Suppressor macrophage treated with lipopolysaccharide for 1 hour (primary cell): Measurements from ENCODE around the gene NKAIN4.
A peak's percentile ranks its signal among the peaks of the same experiment; 100 is the strongest.

Experiments used
- DNase-seq, 3 donors: peaks; one replicate each; pipeline ENCODE4 v3.0.0-alpha.2; 2020 to 2022

Gene NKAIN4

GRCh38 chr20:63273635-63274380 is 19.5 kb upstream of the NKAIN4 start:
- peak in 2 of 3 donors; percentile 4 to 33 for DNase-seq

- DNase-seq, result peak in 2 of 3 donors; percentile 21 to 24
Observed at GRCh38 chr20:63273059-63273579, 18.9 kb upstream of the NKAIN4 start.

GRCh38 chr20:63272105-63273058 is 18.1 kb upstream of the NKAIN4 start, which contains the start of gene ARFGAP1:
ARFGAP1 (plus strand) TSS chr20:63272813; CDS start chr20:63275581, 2,768 bp downstream.
- peak; percentile 93 to 97 (median 96) for DNase-seq

GRCh38 chr20:63270606-63271325 is 16.5 kb upstream of the NKAIN4 start:
- DNase-seq, result no peak

- no peak for DNase-seq
Observed at GRCh38 chr20:63269724-63270123, 15.5 kb upstream of the NKAIN4 start.

- no peak for DNase-seq
Observed at GRCh38 chr20:63268671-63269439, 14.6 kb upstream of the NKAIN4 start.

GRCh38 chr20:63268256-63268655 is 14.0 kb upstream of the NKAIN4 start:
- no peak for DNase-seq

GRCh38 chr20:63267691-63268090 is 13.4 kb upstream of the NKAIN4 start:
- DNase-seq, result no peak

- no peak for DNase-seq
Observed at GRCh38 chr20:63265891-63266515, 11.7 kb upstream of the NKAIN4 start.

- DNase-seq, result no peak
Observed at GRCh38 chr20:63264519-63264918, 10.3 kb upstream of the NKAIN4 start.

- DNase-seq, result no peak
Observed at GRCh38 chr20:63264000-63264399, 9.7 kb upstream of the NKAIN4 start.

GRCh38 chr20:63262836-63263235 is 8.6 kb upstream of the NKAIN4 start:
- no peak for DNase-seq

- DNase-seq, result no peak
Observed at GRCh38 chr20:63261795-63262528, 7.7 kb upstream of the NKAIN4 start.

- DNase-seq, result no peak
Observed at GRCh38 chr20:63261060-63261794, 7.0 kb upstream of the NKAIN4 start.

- no peak for DNase-seq
Observed at GRCh38 chr20:63260521-63260920, 6.3 kb upstream of the NKAIN4 start.

GRCh38 chr20:63259734-63260460 is 5.6 kb upstream of the NKAIN4 start:
- no peak for DNase-seq

GRCh38 chr20:63258781-63259180 is 4.5 kb upstream of the NKAIN4 start:
- no peak for DNase-seq

GRCh38 chr20:63257629-63258028 is 3.4 kb upstream of the NKAIN4 start:
- no peak for DNase-seq

GRCh38 chr20:63256954-63257353 is 2.7 kb upstream of the NKAIN4 start:
- no peak for DNase-seq
